Upper lobe of right lung (tissue), 1 donor: ENCODE data around the gene GABARAPL2. TPM values are rescaled to one million over a fixed set of nuclear protein-coding genes. Genes with fewer than 3 reads are reported as not detected.
"Not testable (repeated sequence)": the region's sequence is repeated elsewhere in the genome, so short reads cannot be mapped to it uniquely, and the experiment has no call there.

Experiments
- ATAC-seq: fragments of 200-7000 bp; cut with Tn5 transposase; one replicate; pipeline ENCODE4 v1.9.1; 2020; ENCODE audit warnings: mild to moderate bottlenecking, moderate library complexity
- DNase-seq: peaks from one replicate; pipeline ENCODE4 v3.0.0-alpha.2; 2020
- H3K27ac ChIP-seq: fragments of 200-600 bp; one replicate; pipeline ENCODE4 v1.8.0; 2022
- H3K27me3 ChIP-seq: fragments of 200-600 bp; one replicate; pipeline ENCODE4 v1.8.0; 2022; ENCODE audit warnings: mild to moderate bottlenecking
- H3K36me3 ChIP-seq: fragments of 200-600 bp; one replicate; pipeline ENCODE4 v1.8.0; 2022
- H3K4me1 ChIP-seq: fragments of 200-600 bp; one replicate; pipeline ENCODE4 v1.8.0; 2022
- H3K4me3 ChIP-seq: fragments of 200-600 bp; one replicate; pipeline ENCODE4 v1.8.0; 2022; ENCODE audit warnings: mild to moderate bottlenecking
- H3K9me3 ChIP-seq: fragments of 200-600 bp; one replicate; pipeline ENCODE4 v1.8.0; 2022
- intact Hi-C: fragments of 100-400 bp; cut with DNase I; formaldehyde crosslinking; loops from one replicate; pipeline ENCODE4 v1.11.0; 2022
- total RNA-seq: library from RNA; stranded (reverse); fragmentation: NEBNext Ultra II Directional; extraction: Animal tissue kit (Norgen Biotek cat#: 25700); gene quantifications from one replicate; pipeline ENCODE4 v1.2.1, GENCODE V29; 2021
- TF ChIP-seq, protein P1 (sequence below): fragments of 200-600 bp; IDR thresholded peaks from one replicate; pipeline ENCODE4 v1.8.0; 2022; ENCODE audit warnings: antibody characterized with exemption
- donor health status: DM: no; HTN: yes; CAD: no; lungs with severe emphysema.

Gene GABARAPL2
- total RNA-seq, 1 donor from 2014 or later = 109 TPM

DNA sequence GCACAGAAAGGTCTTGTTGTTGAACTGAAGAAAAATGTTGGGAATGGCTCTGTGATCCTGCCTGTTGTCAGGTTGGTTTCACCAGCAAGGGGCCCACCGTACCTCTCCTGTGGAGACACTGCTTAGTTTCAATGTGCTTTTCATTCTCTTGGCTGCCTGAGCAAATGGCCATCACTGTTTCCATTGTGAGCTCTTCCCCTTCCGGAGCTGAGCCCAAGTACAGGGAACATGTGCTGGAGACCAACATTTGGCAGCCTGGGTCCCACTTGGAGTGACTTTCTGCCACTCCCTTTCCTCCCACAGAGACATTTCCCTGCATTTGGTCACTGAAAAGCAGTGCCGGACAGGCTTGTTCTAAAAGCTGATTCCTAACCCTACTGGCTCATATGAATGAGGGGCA lies 23.1 kb downstream of the GABARAPL2 start:
- ATAC-seq (no peak), DNase-seq (no peak)
- Histone ChIP-seq H3K36me3 (no peaks in the 10 kb centered on the region), H3K9me3 (no peaks in the 10 kb centered on the region), H3K27me3 (no peaks in the 10 kb centered on the region), H3K4me3 (no peak overlapping the region), H3K4me1 (peaks cover 4% of the 10 kb centered on the region), H3K27ac (no peak overlapping the region)
- TF ChIP-seq, protein P1, sequence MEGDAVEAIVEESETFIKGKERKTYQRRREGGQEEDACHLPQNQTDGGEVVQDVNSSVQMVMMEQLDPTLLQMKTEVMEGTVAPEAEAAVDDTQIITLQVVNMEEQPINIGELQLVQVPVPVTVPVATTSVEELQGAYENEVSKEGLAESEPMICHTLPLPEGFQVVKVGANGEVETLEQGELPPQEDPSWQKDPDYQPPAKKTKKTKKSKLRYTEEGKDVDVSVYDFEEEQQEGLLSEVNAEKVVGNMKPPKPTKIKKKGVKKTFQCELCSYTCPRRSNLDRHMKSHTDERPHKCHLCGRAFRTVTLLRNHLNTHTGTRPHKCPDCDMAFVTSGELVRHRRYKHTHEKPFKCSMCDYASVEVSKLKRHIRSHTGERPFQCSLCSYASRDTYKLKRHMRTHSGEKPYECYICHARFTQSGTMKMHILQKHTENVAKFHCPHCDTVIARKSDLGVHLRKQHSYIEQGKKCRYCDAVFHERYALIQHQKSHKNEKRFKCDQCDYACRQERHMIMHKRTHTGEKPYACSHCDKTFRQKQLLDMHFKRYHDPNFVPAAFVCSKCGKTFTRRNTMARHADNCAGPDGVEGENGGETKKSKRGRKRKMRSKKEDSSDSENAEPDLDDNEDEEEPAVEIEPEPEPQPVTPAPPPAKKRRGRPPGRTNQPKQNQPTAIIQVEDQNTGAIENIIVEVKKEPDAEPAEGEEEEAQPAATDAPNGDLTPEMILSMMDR = no peak
- intact Hi-C loops = no loop called here

DNA sequence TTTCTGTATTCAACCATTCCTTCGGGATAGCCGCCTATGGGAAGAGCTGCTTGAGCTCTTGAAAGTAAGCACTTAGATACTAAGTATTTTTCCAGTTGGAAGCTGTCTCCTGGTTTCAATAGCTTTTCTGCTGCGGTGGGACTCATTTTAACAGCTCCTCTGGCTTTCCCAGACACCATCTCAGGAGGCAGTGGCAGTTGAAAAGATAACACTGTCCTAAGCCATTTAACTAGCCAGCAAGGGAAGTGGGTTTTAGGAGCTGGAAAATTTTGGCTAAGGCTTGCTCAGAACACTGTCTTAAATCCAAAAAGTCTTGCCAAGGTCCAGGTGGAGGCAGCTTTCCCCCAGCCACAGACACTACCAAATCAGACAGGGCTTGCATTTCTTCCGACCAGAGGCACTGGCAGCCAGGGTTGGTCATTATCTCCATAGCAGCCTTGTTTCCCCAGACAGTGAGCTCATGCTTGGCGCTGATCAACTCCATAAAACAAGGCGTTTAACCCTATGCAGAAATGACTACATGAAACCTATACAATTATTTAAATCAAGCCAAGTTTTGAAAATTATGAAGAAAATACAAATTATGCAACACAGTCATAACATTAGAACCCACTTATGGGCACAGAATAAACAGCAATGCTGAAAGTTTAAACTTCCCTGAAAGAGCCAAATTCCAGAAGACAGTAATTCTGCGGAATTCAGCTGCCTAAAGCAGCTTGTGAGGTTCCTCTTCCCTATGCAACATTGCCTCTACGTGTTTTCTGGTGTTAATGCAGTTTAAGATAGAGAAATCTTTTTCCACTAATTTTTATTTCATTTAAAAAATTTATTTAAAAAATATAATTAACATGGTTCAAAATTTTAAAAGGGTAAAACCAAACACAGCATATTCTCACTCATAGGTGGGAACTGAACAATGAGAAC lies 25.0 kb downstream of the GABARAPL2 start:
- DNase-seq = no peak
- peak overlapping the region; percentile 20 for H3K27ac ChIP-seq
- H3K4me1 ChIP-seq = peaks cover 4% of the 10 kb centered on the region
- ATAC-seq = peak; percentile 40
- intact Hi-C loops = no loop called here
- peaks cover 3% of the 10 kb centered on the region for H3K36me3 ChIP-seq
- H3K4me3 ChIP-seq = no peak overlapping the region
- no peaks in the 10 kb centered on the region for H3K27me3 ChIP-seq
- H3K9me3 ChIP-seq = no peaks in the 10 kb centered on the region
- TF ChIP-seq, protein P1 = no peak

DNA sequence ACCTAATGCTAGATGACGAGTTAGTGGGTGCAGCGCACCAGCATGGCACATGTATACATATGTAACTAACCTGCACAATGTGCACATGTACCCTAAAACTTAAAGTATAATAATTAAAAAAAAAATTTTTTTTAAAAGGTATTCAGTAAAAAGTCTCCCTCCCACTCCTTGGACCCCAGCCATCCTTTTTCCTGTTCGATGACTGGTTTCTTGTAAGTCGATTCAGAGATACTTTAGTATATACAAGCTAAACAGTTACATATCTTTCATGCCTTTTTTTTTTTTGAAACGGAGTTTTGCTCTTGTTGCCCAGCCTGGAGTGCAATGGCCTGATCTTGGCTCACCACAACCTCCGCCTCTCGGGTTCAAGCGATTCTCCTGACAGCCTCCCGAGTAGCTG lies 25.7 kb downstream of the GABARAPL2 start:
- DNase-seq, ATAC-seq, H3K27ac ChIP-seq, H3K9me3 ChIP-seq, intact Hi-C loops, H3K36me3 ChIP-seq, H3K4me1 ChIP-seq, H3K27me3 ChIP-seq, H3K4me3 ChIP-seq: not testable (repeated sequence)

DNA sequence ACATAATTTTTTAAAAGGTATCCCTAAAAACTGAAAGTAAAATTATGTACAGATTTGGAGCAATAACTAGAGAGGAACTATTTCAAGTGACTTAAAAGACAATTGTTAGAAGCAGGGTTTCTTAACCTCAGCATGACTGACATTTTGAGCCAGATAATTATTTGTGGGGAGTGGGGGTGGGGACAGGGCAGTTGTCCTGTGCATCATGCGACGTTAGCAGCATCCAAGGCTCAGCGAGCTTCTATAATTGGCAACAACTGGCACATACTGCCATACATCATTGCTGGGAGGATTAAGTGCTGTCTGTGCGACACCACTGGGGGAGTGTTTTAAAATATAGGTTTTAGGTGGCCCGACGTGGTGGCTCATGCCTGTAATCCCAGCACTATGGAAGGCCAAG lies 27.1 kb downstream of the GABARAPL2 start:
- H3K9me3 ChIP-seq = no peaks in the 10 kb centered on the region
- no peak overlapping the region for H3K27ac ChIP-seq
- intact Hi-C loops = no loop called here
- no peaks in the 10 kb centered on the region for H3K27me3 ChIP-seq
- ATAC-seq (no peak), DNase-seq (no peak)
- H3K36me3 ChIP-seq = peaks cover 9% of the 10 kb centered on the region
- peaks cover 4% of the 10 kb centered on the region for H3K4me1 ChIP-seq
- H3K4me3 ChIP-seq = no peak overlapping the region
- TF ChIP-seq, protein P1 = no peak

DNA sequence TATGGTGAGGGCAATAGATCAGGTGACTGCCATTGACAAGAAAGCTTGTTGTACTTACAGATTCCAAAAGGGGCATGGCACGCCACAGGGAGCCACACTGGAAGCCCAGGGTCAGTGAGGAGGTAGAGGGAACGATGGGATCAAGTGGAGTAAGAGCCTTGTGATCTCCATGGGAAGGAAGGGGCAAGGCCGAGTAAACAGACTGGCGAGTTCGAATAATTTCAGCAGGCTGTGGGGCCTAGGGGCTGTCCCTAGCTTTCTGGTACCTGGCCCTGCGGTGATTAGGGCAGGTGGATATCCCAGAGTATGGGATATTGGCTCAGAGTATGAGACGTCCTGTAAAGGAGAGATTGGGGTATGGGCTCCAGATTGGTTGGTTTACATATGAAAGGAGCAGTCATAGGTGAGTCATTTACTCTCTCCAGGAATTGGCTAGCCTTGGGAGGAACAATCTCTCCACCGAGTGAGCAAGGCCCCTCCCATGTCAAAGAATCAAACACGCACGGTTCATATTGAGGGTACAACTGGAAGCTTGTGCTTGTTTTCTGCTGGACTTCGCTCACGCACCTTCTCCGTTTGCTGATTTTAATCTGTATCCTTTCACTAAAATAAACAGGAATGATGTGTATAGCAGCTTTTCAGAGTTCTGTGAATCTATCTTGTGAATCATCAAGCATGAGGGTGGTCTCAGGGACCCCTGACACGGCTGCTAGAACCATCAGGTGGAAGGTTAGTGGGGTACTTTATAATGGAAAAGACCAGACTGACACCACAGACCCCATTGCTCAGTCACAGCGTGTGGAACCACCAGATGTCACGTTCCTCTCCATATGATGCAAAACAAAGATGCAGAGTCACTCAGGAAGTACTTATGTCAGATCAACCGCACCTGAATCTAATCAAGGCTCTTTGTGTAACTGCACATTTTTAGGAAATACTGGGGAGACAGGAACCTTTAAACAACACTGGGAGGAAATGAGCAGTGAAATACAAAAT lies 27.9 kb downstream of the GABARAPL2 start:
- no peak for ATAC-seq
- Histone ChIP-seq H3K27ac (no peak overlapping the region), H3K27me3 (no peaks in the 10 kb centered on the region), H3K4me3 (no peak overlapping the region), H3K9me3 (no peaks in the 10 kb centered on the region), H3K4me1 (peaks cover 4% of the 10 kb centered on the region), H3K36me3 (peaks cover 12% of the 10 kb centered on the region)
- DNase-seq = no peak
- TF ChIP-seq, protein P1 = no peak
- intact Hi-C loops = no loop called here
